ENCODE results near the gene IL6R.

IL6R gene

GRCh38 chr1:154489695-154490274 lies 84.6 kb downstream of the IL6R start:
- DNase-seq, result no peak
- intact Hi-C loops (cut with DNase I), result loop anchor here (10.0 kb wide), 1 partner anchor 385 kb away; the partner anchor contains the start of gene KCNN3

- DNase-seq, result no peak
- intact Hi-C loops (cut with DNase I), result no loop called here
Observed at GRCh38 chr1:154490317-154490716, 85.2 kb downstream of the IL6R start.

- intact Hi-C loops (cut with DNase I), result no loop called here
- DNase-seq, result no peak
Observed at GRCh38 chr1:154492115-154492514, 87.0 kb downstream of the IL6R start.

GRCh38 chr1:154493276-154493675 lies 88.1 kb downstream of the IL6R start:
- intact Hi-C loops (cut with DNase I), result no loop called here
- peak in 9 of 42 donors; percentile 22 to 53 (median 29) for DNase-seq

GRCh38 chr1:154495496-154496273 lies 90.5 kb downstream of the IL6R start:
- intact Hi-C loops (cut with DNase I), result no loop called here
- DNase-seq, result no peak

DNA sequence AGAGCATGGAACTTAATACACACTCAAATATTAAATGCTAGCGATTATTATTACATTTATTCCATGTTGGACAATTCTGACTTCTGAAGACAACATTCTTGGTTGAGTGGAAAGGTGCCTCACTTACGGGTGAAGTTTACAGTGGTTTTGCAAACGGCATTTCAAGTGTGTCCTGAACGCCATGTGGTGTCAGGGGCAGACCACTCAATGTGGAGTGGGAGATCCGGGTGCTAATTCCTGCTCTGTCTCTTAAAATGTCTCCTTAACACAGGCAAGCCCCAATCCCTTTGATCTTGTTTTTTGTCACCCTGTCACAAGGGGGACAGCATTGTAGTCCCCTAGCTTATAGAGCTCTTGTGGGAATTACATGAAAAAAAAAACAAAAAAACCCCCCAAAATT lies 91.2 kb downstream of the IL6R start:
- DNase-seq, result no peak
- intact Hi-C loops (cut with DNase I), result no loop called here

GRCh38 chr1:154497026-154497806 lies 92.1 kb downstream of the IL6R start:
- intact Hi-C loops (cut with DNase I), result no loop called here
- DNase-seq, result no peak

DNA sequence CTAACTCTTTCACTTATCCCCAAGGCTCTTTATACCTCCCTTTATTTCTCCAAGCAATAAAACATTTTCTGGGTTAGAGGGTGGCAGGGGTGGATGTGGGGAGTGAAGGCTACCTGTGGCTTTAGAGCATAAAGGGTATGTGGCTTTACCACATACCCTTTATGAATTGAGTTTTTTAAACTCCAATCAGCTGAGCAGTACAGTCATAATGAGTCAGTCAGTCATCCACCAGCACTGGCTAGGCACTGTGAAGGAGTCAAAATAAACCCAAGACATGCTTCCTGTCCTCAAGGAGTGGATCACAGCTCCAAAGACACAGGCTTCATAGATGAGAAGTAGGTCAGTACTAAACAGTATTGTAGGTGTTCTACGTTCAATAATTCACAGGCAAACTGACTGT lies 94.3 kb downstream of the IL6R start:
- DNase-seq, result no peak
- intact Hi-C loops (cut with DNase I), result no loop called here

DNA sequence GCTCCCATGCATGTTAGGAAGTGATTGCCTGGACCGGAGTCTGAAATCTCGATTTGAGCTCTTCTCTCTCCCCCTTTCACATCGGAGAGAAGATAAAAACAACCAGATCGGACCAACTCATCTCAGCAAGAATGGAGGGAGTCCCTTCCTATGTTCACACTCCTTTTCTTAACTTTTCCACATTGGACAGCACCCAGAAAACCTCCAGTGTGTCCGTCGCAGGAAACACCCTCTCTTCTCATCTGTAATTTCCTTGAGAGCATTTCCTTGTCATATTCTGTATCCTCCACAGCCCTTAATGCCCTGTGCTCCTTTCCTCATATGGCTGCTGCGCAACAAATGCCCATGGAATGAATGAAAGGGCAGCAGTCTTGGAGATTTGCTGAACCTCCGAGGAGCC lies 95.4 kb downstream of the IL6R start:
- intact Hi-C loops (cut with DNase I), result no loop called here
- no peak for DNase-seq

DNA sequence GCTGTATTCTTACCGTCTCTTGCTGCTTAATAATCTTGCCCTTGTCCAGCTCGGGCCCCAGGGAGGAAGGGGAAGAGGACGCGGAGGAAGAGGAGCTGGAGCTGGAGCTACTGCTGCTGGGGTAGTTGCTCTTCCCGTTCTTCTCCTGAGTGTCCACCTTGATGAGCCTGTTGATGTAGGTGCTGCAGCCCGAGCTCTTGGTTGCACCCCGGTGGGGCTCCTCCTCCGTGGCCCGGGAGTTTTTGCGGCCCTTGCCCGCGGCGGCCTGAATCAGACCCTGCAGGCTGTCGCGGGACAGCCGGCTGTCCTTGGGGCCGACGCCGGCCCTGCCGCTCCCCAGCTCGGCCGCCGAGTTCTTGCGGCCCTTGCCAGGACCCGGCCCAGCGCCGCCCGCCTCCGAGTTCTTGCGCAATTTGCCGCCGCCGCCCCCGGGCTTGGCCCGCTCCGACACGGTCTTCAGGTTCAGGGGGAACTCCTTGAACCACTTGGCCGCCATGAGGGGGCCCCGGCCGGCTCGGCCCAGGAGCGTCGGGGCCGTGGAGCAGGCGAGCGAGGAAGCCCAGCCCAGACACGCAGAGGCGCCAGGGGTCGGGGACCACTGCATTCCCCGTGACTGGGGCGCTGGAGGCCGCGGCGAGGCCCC lies 96.4 kb downstream of the IL6R start:
- DNase-seq, result peak in 3 of 42 donors; percentile 10 to 27 (median 18)
- intact Hi-C loops (cut with DNase I), result no loop called here

- intact Hi-C loops (cut with DNase I), result no loop called here
- no peak for DNase-seq
Observed at GRCh38 chr1:154502066-154502743, 97.1 kb downstream of the IL6R start, which contains the start of the genes SHE and TDRD10. TSS of gene SHE (minus strand) at chr1:154502412. CDS start at chr1:154502026, 386 bp downstream. TSS of gene TDRD10 (plus strand) at chr1:154502219. CDS start at chr1:154506904, 4,685 bp downstream.

- no peak for DNase-seq
- intact Hi-C loops (cut with DNase I), result no loop called here
Observed at GRCh38 chr1:154502744-154503115, 97.6 kb downstream of the IL6R start.

- intact Hi-C loops (cut with DNase I), result no loop called here
- no peak for DNase-seq
Observed at GRCh38 chr1:154503898-154504297, 98.8 kb downstream of the IL6R start.

- intact Hi-C loops (cut with DNase I), result no loop called here
- no peak for DNase-seq
Observed at GRCh38 chr1:154512760-154513159, 107.6 kb downstream of the IL6R start.

- no peak for DNase-seq
- intact Hi-C loops (cut with DNase I), result no loop called here
Observed at GRCh38 chr1:154514066-154514553, 109.0 kb downstream of the IL6R start.

- no peak for DNase-seq
- intact Hi-C loops (cut with DNase I), result no loop called here
Observed at GRCh38 chr1:154517661-154518060, 112.5 kb downstream of the IL6R start.
